GM18505 (cell line): ENCODE data around the gene SRCIN1.

Source experiments
- ATAC-seq: cut with Tn5 transposase; IDR thresholded peaks from one replicate; pipeline ENCODE4 v1.9.1; 2021; ENCODE audit not compliant: unreplicated experiment
- POLR2A ChIP-seq: IDR thresholded peaks from 4 replicates; pipeline ENCODE4 v1.6.1; 2011; ENCODE audit warnings: borderline replicate concordance; ENCODE audit not compliant: insufficient read depth, insufficient read length; ENCODE audit errors: extremely low read depth

The SRCIN1 gene

GRCh38 chr17:38556239-38556638, 49.5 kb downstream of the SRCIN1 start:
- TF ChIP-seq POLR2A = no peak
- ATAC-seq = no peak

GRCh38 chr17:38554430-38555350, 51.1 kb downstream of the SRCIN1 start:
- ATAC-seq = no peak
- no peak for TF ChIP-seq POLR2A

GRCh38 chr17:38552343-38552742, 53.4 kb downstream of the SRCIN1 start:
- ATAC-seq = no peak
- no peak for TF ChIP-seq POLR2A

GRCh38 chr17:38551121-38551520, 54.6 kb downstream of the SRCIN1 start:
- no peak for TF ChIP-seq POLR2A
- ATAC-seq = no peak

GRCh38 chr17:38550661-38551060, 55.1 kb downstream of the SRCIN1 start:
- no peak for TF ChIP-seq POLR2A
- ATAC-seq = no peak

GRCh38 chr17:38549285-38549684, 56.5 kb downstream of the SRCIN1 start:
- ATAC-seq = no peak

GRCh38 chr17:38547444-38547843, 58.3 kb downstream of the SRCIN1 start:
- ATAC-seq = no peak
- no peak for TF ChIP-seq POLR2A

More at GRCh38 chr17:38549285-38549684, 56.5 kb downstream of the SRCIN1 start:
- no peak for TF ChIP-seq POLR2A

GRCh38 chr17:38546396-38546795, 59.4 kb downstream of the SRCIN1 start:
- no peak for TF ChIP-seq POLR2A
- ATAC-seq = no peak

GRCh38 chr17:38545531-38546225, 60.1 kb downstream of the SRCIN1 start:
- TF ChIP-seq POLR2A = no peak
- ATAC-seq = no peak

GRCh38 chr17:38544839-38545209, 60.9 kb downstream of the SRCIN1 start:
- ATAC-seq = no peak
- TF ChIP-seq POLR2A = no peak

GRCh38 chr17:38544175-38544838, 61.4 kb downstream of the SRCIN1 start:
- no peak for TF ChIP-seq POLR2A
- no peak for ATAC-seq

GRCh38 chr17:38543403-38544174, 62.2 kb downstream of the SRCIN1 start:
- ATAC-seq = no peak
- TF ChIP-seq POLR2A = no peak

- ATAC-seq = no peak
These were observed 63.5 kb downstream of the SRCIN1 start for GRCh38 chr17:38542286-38542685.

More at GRCh38 chr17:38542286-38542685, 63.5 kb downstream of the SRCIN1 start:
- no peak for TF ChIP-seq POLR2A
